IPS-18c (cell line): ENCODE data around the gene FAAP100.

Source experiments
- H3K4me3 ChIP-seq: 2 replicates; pipeline ENCODE4 v1.7.0; 2013; ENCODE audit warnings: low read depth, mild to moderate bottlenecking, low read length, moderate library complexity; ENCODE audit not compliant: insufficient read depth
- H3K9me3 ChIP-seq: one replicate; pipeline ENCODE4 v1.6.1; 2013; ENCODE audit warnings: mild to moderate bottlenecking, low read length, moderate library complexity; ENCODE audit not compliant: control insufficient read depth, insufficient read depth

FAAP100 gene

GRCh38 chr17:81546906-81547613 is 5.1 kb downstream of the FAAP100 start:
- no peak overlapping the region for H3K4me3 ChIP-seq
- H3K9me3 ChIP-seq, result peaks cover 2% of the 10 kb centered on the region

- no peaks in the 10 kb centered on the region for H3K9me3 ChIP-seq
- no peak overlapping the region for H3K4me3 ChIP-seq
Measured at GRCh38 chr17:81545160-81545949, 6.8 kb downstream of the FAAP100 start.

GRCh38 chr17:81544281-81544974 is 7.7 kb downstream of the FAAP100 start:
- Histone ChIP-seq H3K4me3 (no peak overlapping the region), H3K9me3 (no peaks in the 10 kb centered on the region)

- Histone ChIP-seq H3K9me3 (no peaks in the 10 kb centered on the region), H3K4me3 (no peak overlapping the region)
Measured at GRCh38 chr17:81543756-81544155, 8.4 kb downstream of the FAAP100 start.

GRCh38 chr17:81543339-81543675 is 8.8 kb downstream of the FAAP100 start:
- Histone ChIP-seq H3K4me3 (no peak overlapping the region), H3K9me3 (no peaks in the 10 kb centered on the region)

- no peak overlapping the region for H3K4me3 ChIP-seq
- no peaks in the 10 kb centered on the region for H3K9me3 ChIP-seq
Measured at GRCh38 chr17:81542431-81543338, 9.5 kb downstream of the FAAP100 start.

- no peaks in the 10 kb centered on the region for H3K9me3 ChIP-seq
Measured at GRCh38 chr17:81541123-81541522, 11.0 kb downstream of the FAAP100 start.

GRCh38 chr17:81540676-81541027 is 11.5 kb downstream of the FAAP100 start:
- Histone ChIP-seq H3K4me3 (no peak overlapping the region), H3K9me3 (no peaks in the 10 kb centered on the region)

More at GRCh38 chr17:81541123-81541522, 11.0 kb downstream of the FAAP100 start:
- H3K4me3 ChIP-seq, result no peak overlapping the region

GRCh38 chr17:81539961-81540675 is 12.0 kb downstream of the FAAP100 start:
- Histone ChIP-seq H3K4me3 (no peak overlapping the region), H3K9me3 (no peaks in the 10 kb centered on the region)

- no peak overlapping the region for H3K4me3 ChIP-seq
- no peaks in the 10 kb centered on the region for H3K9me3 ChIP-seq
Measured at GRCh38 chr17:81539571-81539900, 12.6 kb downstream of the FAAP100 start.

- no peak overlapping the region for H3K4me3 ChIP-seq
- H3K9me3 ChIP-seq, result no peaks in the 10 kb centered on the region
Measured at GRCh38 chr17:81538651-81539570, 13.2 kb downstream of the FAAP100 start.

- no peak overlapping the region for H3K4me3 ChIP-seq
Measured at GRCh38 chr17:81537856-81538555, 14.1 kb downstream of the FAAP100 start.

GRCh38 chr17:81537343-81537855 is 14.8 kb downstream of the FAAP100 start:
- Histone ChIP-seq H3K9me3 (no peaks in the 10 kb centered on the region), H3K4me3 (no peak overlapping the region)

More at GRCh38 chr17:81537856-81538555, 14.1 kb downstream of the FAAP100 start:
- H3K9me3 ChIP-seq, result no peaks in the 10 kb centered on the region

- H3K4me3 ChIP-seq, result no peak overlapping the region
- no peaks in the 10 kb centered on the region for H3K9me3 ChIP-seq
Measured at GRCh38 chr17:81536299-81537290, 15.6 kb downstream of the FAAP100 start.
